Muscle layer of colon (tissue), 2 donors: ENCODE measurements around the gene ZBED3.

ENCODE experiments used
- H3K27ac ChIP-seq: one replicate; pipeline ENCODE4 v1.7.0; 2013; ENCODE audit warnings: low read depth, mild to moderate bottlenecking, low read length, moderate library complexity
- H3K27me3 ChIP-seq, 2 donors: one replicate each; pipeline ENCODE4 v1.7.0; 2013; ENCODE audit warnings: low read length in 2 of 2, mild to moderate bottlenecking in 2 of 2; ENCODE audit not compliant: insufficient read depth in 2 of 2, control insufficient read depth in 1 of 2
- H3K36me3 ChIP-seq: one replicate; pipeline ENCODE4 v1.7.0; 2013; ENCODE audit warnings: mild to moderate bottlenecking, low read length; ENCODE audit not compliant: insufficient read depth
- H3K4me1 ChIP-seq: one replicate; pipeline ENCODE4 v1.7.0; 2013; ENCODE audit warnings: mild to moderate bottlenecking, low read length; ENCODE audit not compliant: insufficient read depth
- H3K4me3 ChIP-seq, 2 donors: one replicate each; pipeline ENCODE4 v1.7.0; 2013; ENCODE audit warnings: low read length in 2 of 2, low read depth in 1 of 2, mild to moderate bottlenecking in 1 of 2, moderate library complexity in 1 of 2
- H3K9ac ChIP-seq: one replicate; pipeline ENCODE4 v1.7.0; 2013; ENCODE audit warnings: low read length
- H3K9me3 ChIP-seq: one replicate; pipeline ENCODE4 v1.7.0; 2013; ENCODE audit warnings: mild to moderate bottlenecking, low read length
- donor health status: abdominal sarcoma.
- donor health status: Adenocarcinoma of cecum.

Gene ZBED3

DNA sequence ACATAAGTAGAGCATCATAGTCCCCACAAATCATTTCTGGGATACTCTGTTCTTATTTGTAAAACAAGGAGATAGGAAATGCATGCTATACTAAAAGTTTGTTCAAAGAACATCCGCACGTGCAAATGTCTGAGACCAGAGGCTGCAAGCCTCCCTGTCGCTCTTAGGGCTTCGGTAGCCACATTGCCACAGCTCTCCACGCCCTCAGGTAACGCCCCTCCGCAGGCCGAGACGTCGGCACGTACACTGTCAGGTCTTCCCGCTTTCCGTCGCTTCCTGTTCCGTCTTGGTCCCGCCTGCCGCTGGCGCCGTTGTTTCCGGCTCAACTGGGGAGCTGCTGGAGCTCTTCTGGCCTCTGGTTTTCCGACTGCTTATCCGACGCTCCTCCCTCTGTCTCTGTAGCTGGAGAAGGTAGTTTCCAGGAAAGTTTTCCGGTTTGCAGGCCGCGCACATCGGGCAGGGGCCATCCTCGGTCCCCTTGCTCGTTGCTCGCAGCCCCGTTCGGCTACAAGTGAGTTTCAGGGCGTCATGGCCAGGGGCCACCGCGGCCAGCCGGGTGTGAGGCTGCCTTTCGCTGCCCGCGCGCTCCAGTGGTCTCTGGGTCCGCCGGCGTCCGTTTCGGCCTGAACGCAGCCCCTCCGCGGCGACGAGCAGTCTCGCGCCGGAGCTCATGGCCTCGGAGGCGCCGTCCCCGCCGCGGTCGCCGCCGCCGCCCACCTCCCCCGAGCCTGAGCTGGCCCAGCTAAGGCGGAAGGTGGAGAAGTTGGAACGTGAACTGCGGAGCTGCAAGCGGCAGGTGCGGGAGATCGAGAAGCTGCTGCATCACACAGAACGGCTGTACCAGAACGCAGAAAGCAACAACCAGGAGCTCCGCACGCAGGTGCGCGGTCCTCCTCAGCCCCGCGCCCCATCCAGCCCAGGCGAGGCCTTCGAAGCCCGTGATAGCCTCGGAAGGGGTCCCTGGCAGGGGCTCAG, 56.7 kb downstream of the ZBED3 start, which contains the start of gene AGGF1:
Gene AGGF1, plus strand, starts transcription at position 308 of the 975 bp plus-strand sequence. Its CDS starts 363 bp downstream, at position 671.
- peak within 1 kb of the TSS; percentile 87 to 89 for H3K4me3 ChIP-seq
- peaks cover 27% of the 10 kb centered on the region for H3K4me1 ChIP-seq
- peaks cover 3% of the 10 kb centered on the region for H3K36me3 ChIP-seq
- H3K27ac ChIP-seq = peak within 1 kb of the TSS; percentile 95
- H3K27me3 ChIP-seq = no peaks in the 10 kb centered on the region
- no peaks in the 10 kb centered on the region for H3K9me3 ChIP-seq
- H3K9ac ChIP-seq = peak within 1 kb of the TSS; percentile 86

DNA sequence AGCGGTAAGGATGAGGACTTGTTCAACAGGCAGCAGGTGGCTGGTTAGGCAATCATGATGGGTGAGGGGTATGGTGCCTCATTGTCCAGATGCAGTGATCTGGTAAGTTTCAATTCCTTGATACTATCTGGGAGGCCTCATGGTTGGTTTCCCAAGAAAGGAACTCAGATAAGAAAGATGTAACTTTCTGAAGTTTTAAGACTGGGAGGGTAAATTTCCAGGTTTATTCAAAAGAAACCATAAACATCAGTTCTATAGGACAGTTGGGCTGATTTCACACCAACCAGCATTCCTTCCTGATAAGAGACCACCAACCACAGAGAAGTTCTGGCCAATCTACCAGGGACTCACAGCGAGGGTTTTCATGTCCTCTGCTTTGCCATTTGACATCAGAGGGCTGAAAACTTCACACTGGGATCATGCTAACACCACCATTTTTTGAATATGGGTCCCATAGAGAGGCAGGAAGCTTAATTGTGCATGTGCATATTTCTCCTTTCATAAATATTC, 57.7 kb downstream of the ZBED3 start:
- Histone ChIP-seq H3K27ac (no peak overlapping the region), H3K4me3 (peak overlapping the region; percentile 87 to 89), H3K36me3 (no peaks in the 10 kb centered on the region), H3K4me1 (peaks cover 27% of the 10 kb centered on the region), H3K9me3 (no peaks in the 10 kb centered on the region), H3K9ac (peak overlapping the region; percentile 41), H3K27me3 (no peaks in the 10 kb centered on the region)

DNA sequence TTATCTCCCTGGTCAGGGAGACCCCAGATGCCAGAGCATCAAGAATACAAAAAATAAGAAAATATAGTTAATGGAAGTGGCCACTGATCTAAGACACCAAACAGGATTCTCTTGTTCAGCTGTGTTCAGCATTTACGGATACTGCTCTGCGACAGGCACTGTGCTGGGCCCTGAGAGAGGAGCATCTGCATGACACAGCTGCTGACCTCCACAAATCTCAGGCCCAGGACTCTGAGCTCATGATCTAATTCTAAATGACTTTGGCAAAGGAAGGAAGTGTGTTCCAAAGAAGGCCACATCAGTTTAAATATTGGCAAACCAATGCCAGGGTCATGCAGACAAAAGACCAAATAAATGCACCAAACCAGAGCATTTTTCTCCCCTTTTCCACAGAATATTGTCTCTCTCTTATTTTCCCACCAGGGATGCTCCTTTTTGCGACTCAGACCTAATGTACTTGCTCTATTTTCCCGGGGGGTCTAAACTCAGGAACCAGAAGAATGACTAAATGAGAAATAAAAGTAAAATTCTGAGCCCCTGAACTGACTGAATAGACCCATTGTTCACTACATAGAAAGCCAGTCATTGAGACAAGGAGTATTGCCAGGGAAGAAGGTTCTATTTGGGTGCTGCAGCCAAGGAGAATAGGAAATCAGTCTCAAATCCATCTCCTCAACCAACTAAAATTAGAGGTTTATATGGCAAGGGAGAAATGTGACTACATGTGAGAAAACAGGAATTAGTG, 58.3 kb downstream of the ZBED3 start:
- Histone ChIP-seq H3K36me3 (no peaks in the 10 kb centered on the region), H3K9ac (no peak overlapping the region), H3K27me3 (no peaks in the 10 kb centered on the region), H3K9me3 (no peaks in the 10 kb centered on the region), H3K4me3 (peak overlapping the region in 1 of 2 donors; percentile 89), H3K4me1 (peaks cover 27% of the 10 kb centered on the region), H3K27ac (no peak overlapping the region)

DNA sequence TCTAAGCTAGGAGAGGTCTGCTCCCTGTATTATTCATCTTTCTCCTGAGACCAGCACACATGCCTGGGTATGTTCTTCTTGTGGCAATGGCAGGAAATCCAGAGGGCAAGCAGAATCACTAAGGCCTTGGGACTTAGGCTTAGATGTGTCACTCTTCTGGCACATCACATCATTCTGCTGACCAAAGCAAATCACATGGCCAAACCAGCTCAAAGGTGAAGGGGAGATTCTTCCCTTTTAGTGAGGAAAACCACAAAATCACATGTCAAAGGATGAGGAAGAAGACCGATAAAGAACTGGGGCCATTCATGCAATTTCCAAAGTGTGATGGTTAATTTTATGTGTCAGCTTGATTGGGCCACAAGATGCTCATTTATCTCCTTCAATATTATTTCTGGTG, 62.6 kb downstream of the ZBED3 start:
- Histone ChIP-seq H3K27ac (no peak overlapping the region), H3K36me3 (no peaks in the 10 kb centered on the region), H3K9me3 (no peaks in the 10 kb centered on the region), H3K4me3 (no peak overlapping the region), H3K27me3 (no peaks in the 10 kb centered on the region), H3K9ac (no peak overlapping the region), H3K4me1 (peaks cover 1% of the 10 kb centered on the region)

GRCh38 chr5:77022511-77023417, 64.3 kb downstream of the ZBED3 start:
- no peaks in the 10 kb centered on the region for H3K4me1 ChIP-seq
- no peak overlapping the region for H3K27ac ChIP-seq
- H3K27me3 ChIP-seq = no peaks in the 10 kb centered on the region
- no peak overlapping the region for H3K9ac ChIP-seq
- H3K36me3 ChIP-seq = no peaks in the 10 kb centered on the region
- no peaks in the 10 kb centered on the region for H3K9me3 ChIP-seq
- no peak overlapping the region for H3K4me3 ChIP-seq
